Osteocyte (in vitro differentiated cells): ENCODE results near the gene SLC6A19. TPM values are rescaled to one million over a fixed set of nuclear protein-coding genes. Genes with fewer than 3 reads are reported as not detected.

ENCODE experiments used
- DNase-seq: peaks from one replicate; pipeline ENCODE4 v3.0.0; 2021; ENCODE audit warnings: mixed read lengths; ENCODE audit not compliant: unreplicated experiment; ENCODE audit errors: extremely low spot score
- H3K27ac Mint-ChIP-seq: one replicate; pipeline ENCODE4 v1.8.0; 2021; ENCODE audit warnings: mild to moderate bottlenecking, mixed read lengths; ENCODE audit not compliant: unreplicated experiment
- H3K27me3 Mint-ChIP-seq: one replicate; pipeline ENCODE4 v1.8.0; 2021; ENCODE audit warnings: mixed read lengths; ENCODE audit not compliant: unreplicated experiment
- H3K36me3 Mint-ChIP-seq: one replicate; pipeline ENCODE4 v1.8.0; 2021; ENCODE audit warnings: mixed read lengths; ENCODE audit not compliant: unreplicated experiment
- H3K4me1 Mint-ChIP-seq: one replicate; pipeline ENCODE4 v1.8.0; 2021; ENCODE audit warnings: mixed read lengths; ENCODE audit not compliant: unreplicated experiment
- H3K4me3 Mint-ChIP-seq: one replicate; pipeline ENCODE4 v1.8.0; 2021; ENCODE audit warnings: mild to moderate bottlenecking, moderate library complexity, mixed read lengths; ENCODE audit not compliant: unreplicated experiment
- H3K9me3 Mint-ChIP-seq: one replicate; pipeline ENCODE4 v1.8.0; 2021; ENCODE audit warnings: mixed read lengths; ENCODE audit not compliant: unreplicated experiment
- CTCF ChIP-seq: fragments of 200-600 bp; sonication (generic); IDR thresholded peaks from 2 replicates; pipeline ENCODE4 v1.5.0; 2021; ENCODE audit warnings: antibody characterized with exemption, mild to moderate bottlenecking, moderate library complexity
- total RNA-seq: library from RNA; stranded (reverse); gene quantifications from 2 replicates; pipeline ENCODE4 v1.2.1, GENCODE V29; 2021

SLC6A19 gene
- total RNA-seq, 1 donor from 2014 or later = not detected

DNA sequence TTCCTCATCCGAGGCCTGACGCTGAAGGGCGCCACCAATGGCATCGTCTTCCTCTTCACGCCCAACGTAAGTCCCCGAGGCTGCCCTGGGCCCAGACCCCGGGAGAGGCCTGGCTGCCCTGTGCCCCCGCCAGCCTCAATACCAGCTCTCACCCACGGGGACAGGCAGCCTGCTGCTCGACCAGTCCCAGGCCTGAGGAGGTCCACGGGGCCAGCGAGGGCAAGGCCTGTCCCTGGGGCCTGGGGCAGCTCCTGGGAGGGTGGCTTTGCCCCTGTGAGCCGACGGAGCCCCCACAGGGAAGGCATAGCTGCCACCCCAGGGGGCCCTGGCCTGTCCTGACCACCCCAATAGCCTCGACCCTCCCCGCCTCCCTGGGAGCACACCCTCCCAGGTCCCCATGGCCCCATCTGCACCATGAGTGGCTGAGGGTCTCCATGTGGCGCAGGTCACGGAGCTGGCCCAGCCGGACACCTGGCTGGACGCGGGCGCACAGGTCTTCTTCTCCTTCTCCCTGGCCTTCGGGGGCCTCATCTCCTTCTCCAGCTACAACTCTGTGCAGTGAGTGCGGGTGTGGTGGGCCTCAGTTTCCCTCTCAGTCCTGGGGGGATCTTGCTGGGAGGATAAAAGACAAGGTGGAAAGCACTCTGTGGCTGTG lies 12.2 kb downstream of the SLC6A19 start:
- H3K9me3 Mint-ChIP-seq = no peaks in the 10 kb centered on the region
- H3K4me1 Mint-ChIP-seq = no peaks in the 10 kb centered on the region
- no peak for DNase-seq
- no peak overlapping the region for H3K4me3 Mint-ChIP-seq
- no peaks in the 10 kb centered on the region for H3K36me3 Mint-ChIP-seq
- no peak overlapping the region for H3K27ac Mint-ChIP-seq
- TF ChIP-seq CTCF = no peak
- H3K27me3 Mint-ChIP-seq = no peaks in the 10 kb centered on the region

DNA sequence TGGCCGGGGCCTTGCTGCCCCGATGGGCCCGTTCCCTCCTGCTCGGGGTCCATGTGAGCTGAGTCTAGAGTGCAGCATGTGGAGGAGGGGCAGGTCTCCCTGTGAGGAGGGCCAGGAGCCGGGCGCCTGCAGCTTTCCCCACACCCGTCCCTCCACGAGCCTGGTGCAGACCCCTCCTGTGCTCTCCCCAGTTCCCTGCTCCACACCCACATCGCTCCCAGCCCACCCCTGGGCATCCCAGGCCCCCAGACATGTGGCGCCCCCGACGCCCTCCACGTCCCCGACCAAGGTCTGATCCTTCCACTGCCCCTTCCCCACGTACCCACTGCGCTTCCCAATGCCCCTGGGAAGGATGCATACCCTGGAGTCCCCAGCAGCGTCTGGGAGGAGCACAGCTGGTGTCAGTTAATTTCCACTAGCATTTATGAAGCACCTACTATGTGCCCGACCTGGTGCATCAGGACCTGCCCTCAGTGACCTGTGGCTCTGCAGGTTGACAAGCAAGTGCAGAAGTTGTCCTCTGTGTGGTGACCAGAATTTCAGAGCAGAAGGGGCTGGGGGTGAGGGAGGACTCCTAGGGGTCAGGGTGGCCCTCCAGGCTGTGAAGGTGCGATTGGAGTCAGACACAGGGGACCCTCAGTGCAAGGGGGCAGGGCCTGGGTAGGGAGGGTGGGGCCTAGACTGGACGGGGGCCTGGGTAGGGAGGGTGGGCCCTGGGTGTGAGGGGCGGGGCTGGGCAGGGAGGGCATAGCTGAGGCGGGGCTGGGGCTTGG lies 13.0 kb downstream of the SLC6A19 start:
- Mint-ChIP-seq H3K27ac (no peak overlapping the region), H3K36me3 (no peaks in the 10 kb centered on the region), H3K9me3 (no peaks in the 10 kb centered on the region), H3K27me3 (no peaks in the 10 kb centered on the region), H3K4me3 (no peak overlapping the region), H3K4me1 (no peaks in the 10 kb centered on the region)
- no peak for TF ChIP-seq CTCF
- DNase-seq = no peak

- Mint-ChIP-seq H3K4me1 (no peaks in the 10 kb centered on the region), H3K36me3 (no peaks in the 10 kb centered on the region), H3K9me3 (no peaks in the 10 kb centered on the region), H3K27me3 (no peaks in the 10 kb centered on the region), H3K27ac (no peak overlapping the region), H3K4me3 (no peak overlapping the region)
- no peak for TF ChIP-seq CTCF
- no peak for DNase-seq
Measured at GRCh38 chr5:1214936-1215220, 13.5 kb downstream of the SLC6A19 start.

DNA sequence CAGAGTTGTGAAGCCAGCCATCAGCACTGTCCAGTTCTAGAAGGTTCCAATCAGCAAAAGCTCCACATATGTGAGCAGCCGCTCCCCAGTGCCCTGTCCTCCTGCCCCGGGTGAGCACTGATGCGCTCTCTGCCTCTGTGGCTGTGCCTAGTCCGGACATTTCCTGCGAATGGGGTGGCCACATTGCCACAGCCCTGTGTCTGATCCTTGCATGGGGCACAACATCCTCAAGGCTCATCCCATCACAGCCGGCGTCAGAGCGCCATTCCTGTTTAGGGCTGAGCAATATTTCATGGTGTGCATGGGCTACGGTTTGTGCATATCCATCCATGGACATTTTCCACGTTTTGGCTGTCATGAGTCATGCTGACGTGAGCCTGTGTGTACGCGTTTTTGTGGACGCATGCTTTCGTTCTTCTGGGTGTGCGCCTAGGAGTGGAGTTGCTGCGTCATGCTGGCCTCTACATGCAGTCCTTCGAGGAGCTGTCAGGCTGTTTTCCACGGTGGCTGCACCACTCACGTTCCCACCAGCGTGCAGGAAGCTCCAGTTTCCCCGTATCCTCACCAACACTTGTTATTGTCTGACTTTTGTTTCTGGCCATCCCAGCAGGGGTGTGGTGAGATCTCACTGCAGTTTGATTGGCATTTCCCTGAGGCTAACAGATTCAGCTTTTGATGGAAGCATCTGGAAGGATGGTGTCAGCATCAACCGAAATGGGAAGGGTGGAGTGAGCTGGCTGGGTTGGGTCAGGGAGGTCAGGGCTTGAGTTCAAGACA lies 14.1 kb downstream of the SLC6A19 start:
- H3K4me1 Mint-ChIP-seq = no peaks in the 10 kb centered on the region
- H3K27me3 Mint-ChIP-seq = no peaks in the 10 kb centered on the region
- no peak for TF ChIP-seq CTCF

More for the DNA sequence above, 14.1 kb downstream of the SLC6A19 start:
- no peaks in the 10 kb centered on the region for H3K36me3 Mint-ChIP-seq
- no peak for DNase-seq
- H3K4me3 Mint-ChIP-seq = no peak overlapping the region
- no peaks in the 10 kb centered on the region for H3K9me3 Mint-ChIP-seq
- H3K27ac Mint-ChIP-seq = no peak overlapping the region
